ENCODE data around the gene NRBP1. TPM values are rescaled to one million over a fixed set of nuclear protein-coding genes. Genes with fewer than 3 reads are reported as not detected.

The NRBP1 gene
- total RNA-seq, 1 donor from 2014 or later: 96.7 TPM

GRCh38 chr2:27448381-27448780, 19.9 kb downstream of the NRBP1 start:
- no peak overlapping the region for H3K4me3 Mint-ChIP-seq
- H3K27ac Mint-ChIP-seq: peak overlapping the region; percentile 13
- DNase-seq (ENCODE audit: extremely low spot score, unreplicated experiment): no peak
- H3K4me1 Mint-ChIP-seq (ENCODE audit: unreplicated experiment): no peaks in the 10 kb centered on the region
- H3K27me3 Mint-ChIP-seq: no peaks in the 10 kb centered on the region
- peaks cover 30% of the 10 kb centered on the region for H3K36me3 Mint-ChIP-seq
- H3K9me3 Mint-ChIP-seq: no peaks in the 10 kb centered on the region
- TF ChIP-seq, protein P1, sequence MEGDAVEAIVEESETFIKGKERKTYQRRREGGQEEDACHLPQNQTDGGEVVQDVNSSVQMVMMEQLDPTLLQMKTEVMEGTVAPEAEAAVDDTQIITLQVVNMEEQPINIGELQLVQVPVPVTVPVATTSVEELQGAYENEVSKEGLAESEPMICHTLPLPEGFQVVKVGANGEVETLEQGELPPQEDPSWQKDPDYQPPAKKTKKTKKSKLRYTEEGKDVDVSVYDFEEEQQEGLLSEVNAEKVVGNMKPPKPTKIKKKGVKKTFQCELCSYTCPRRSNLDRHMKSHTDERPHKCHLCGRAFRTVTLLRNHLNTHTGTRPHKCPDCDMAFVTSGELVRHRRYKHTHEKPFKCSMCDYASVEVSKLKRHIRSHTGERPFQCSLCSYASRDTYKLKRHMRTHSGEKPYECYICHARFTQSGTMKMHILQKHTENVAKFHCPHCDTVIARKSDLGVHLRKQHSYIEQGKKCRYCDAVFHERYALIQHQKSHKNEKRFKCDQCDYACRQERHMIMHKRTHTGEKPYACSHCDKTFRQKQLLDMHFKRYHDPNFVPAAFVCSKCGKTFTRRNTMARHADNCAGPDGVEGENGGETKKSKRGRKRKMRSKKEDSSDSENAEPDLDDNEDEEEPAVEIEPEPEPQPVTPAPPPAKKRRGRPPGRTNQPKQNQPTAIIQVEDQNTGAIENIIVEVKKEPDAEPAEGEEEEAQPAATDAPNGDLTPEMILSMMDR (conservative IDR thresholded peaks at IDR 0.05): no peak

GRCh38 chr2:27451095-27451494, 22.7 kb downstream of the NRBP1 start:
- Mint-ChIP-seq H3K9me3 (no peaks in the 10 kb centered on the region), H3K27me3 (no peaks in the 10 kb centered on the region), H3K4me1 (ENCODE audit: unreplicated experiment) (no peaks in the 10 kb centered on the region), H3K27ac (no peak overlapping the region), H3K36me3 (peaks cover 32% of the 10 kb centered on the region), H3K4me3 (no peak overlapping the region)
- no peak for DNase-seq (ENCODE audit: extremely low spot score, unreplicated experiment)
- TF ChIP-seq, protein P1 (conservative IDR thresholded peaks at IDR 0.05): no peak

GRCh38 chr2:27453968-27454367, 25.5 kb downstream of the NRBP1 start:
- DNase-seq (ENCODE audit: extremely low spot score, unreplicated experiment): no peak
- H3K36me3 Mint-ChIP-seq: peaks cover 24% of the 10 kb centered on the region
- no peaks in the 10 kb centered on the region for H3K4me1 Mint-ChIP-seq (ENCODE audit: unreplicated experiment)
- TF ChIP-seq, protein P1 (conservative IDR thresholded peaks at IDR 0.05): no peak
- H3K4me3 Mint-ChIP-seq: no peak overlapping the region
- no peaks in the 10 kb centered on the region for H3K27me3 Mint-ChIP-seq
- H3K27ac Mint-ChIP-seq: no peak overlapping the region
- no peaks in the 10 kb centered on the region for H3K9me3 Mint-ChIP-seq

GRCh38 chr2:27461118-27461517, 32.7 kb downstream of the NRBP1 start:
- Mint-ChIP-seq H3K9me3 (no peaks in the 10 kb centered on the region), H3K36me3 (peaks cover 11% of the 10 kb centered on the region), H3K4me3 (no peak overlapping the region), H3K4me1 (ENCODE audit: unreplicated experiment) (no peaks in the 10 kb centered on the region), H3K27ac (no peak overlapping the region), H3K27me3 (no peaks in the 10 kb centered on the region)
- DNase-seq (ENCODE audit: extremely low spot score, unreplicated experiment): no peak
- TF ChIP-seq, protein P1 (conservative IDR thresholded peaks at IDR 0.05): no peak

DNA sequence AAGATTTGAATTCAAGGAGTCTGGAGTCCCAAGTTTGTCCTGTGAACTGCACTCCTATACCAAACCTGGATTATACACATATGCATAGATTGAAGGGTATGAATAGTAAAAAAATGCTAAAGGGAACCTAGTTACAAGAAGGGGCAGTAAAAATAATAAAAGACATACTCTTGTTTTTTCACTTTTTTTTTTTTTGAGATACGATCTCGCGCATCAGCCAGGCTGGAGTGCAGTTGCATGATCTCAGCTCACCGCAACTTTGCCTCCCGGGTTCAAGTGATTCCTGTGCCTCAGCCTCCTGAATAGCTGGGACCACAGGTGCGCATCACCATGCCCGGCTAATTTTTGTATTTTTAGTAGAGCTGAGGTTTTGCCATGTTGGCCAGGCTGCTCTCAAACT, 36.0 kb downstream of the NRBP1 start:
- Mint-ChIP-seq H3K27ac (no peak overlapping the region), H3K27me3 (no peaks in the 10 kb centered on the region), H3K36me3 (peaks cover 3% of the 10 kb centered on the region), H3K9me3 (no peaks in the 10 kb centered on the region), H3K4me3 (no peak overlapping the region), H3K4me1 (ENCODE audit: unreplicated experiment) (no peaks in the 10 kb centered on the region)
- DNase-seq (ENCODE audit: extremely low spot score, unreplicated experiment): no peak
- TF ChIP-seq, protein P1 (conservative IDR thresholded peaks at IDR 0.05): no peak

DNA sequence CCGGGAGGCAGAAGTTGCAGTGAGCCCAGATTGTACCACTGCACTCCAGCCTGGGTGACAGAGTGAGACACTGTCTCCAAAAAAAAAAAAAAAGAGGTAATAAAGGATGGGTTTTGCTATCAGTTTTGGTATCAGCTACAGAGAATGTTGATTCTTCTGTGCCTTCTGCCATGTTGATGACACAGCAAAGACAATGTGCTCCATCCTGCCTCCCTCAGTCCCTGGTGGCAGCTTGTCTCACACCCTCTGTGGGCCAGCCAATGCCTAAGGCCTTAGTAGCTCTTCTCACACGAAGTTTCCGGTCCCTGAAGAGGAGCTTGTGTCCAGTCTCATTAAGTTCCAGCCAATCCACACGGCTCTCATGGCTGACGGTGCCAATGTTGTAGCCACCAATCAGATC, 43.5 kb downstream of the NRBP1 start:
- Mint-ChIP-seq H3K4me1 (ENCODE audit: unreplicated experiment) (no peaks in the 10 kb centered on the region), H3K9me3 (no peaks in the 10 kb centered on the region), H3K27ac (no peak overlapping the region), H3K27me3 (no peaks in the 10 kb centered on the region), H3K4me3 (no peak overlapping the region), H3K36me3 (peaks cover 13% of the 10 kb centered on the region)
- no peak for DNase-seq (ENCODE audit: extremely low spot score, unreplicated experiment)
- TF ChIP-seq, protein P1 (conservative IDR thresholded peaks at IDR 0.05): no peak
